Colon (tissue), 2 donors: ENCODE data around the gene PHGDH.
"Not testable (repeated sequence)": the region's sequence is repeated elsewhere in the genome, so short reads cannot be mapped to it uniquely, and the experiment has no call there.

Experiments
- FAIRE-seq: peaks from 2 replicates; lab custom pipeline; 2012; peaks lifted over from hg19 to GRCh38; lab: Jason Lieb, UNC
- donor health status: control.
- donor health status: control.

The PHGDH gene

GRCh38 chr1:119711804-119712341, at the start of gene PHGDH:
Gene PHGDH, plus strand, starts transcription at chr1:119711934. Its CDS starts 89 bp downstream, at chr1:119712023.
- no peak for FAIRE-seq

GRCh38 chr1:119662034-119662437, 49.7 kb upstream of the PHGDH start:
- no peak for FAIRE-seq

- no peak for FAIRE-seq
Observed at GRCh38 chr1:119664067-119664466, 47.7 kb upstream of the PHGDH start.

- no peak for FAIRE-seq
Observed at GRCh38 chr1:119667173-119667572, 44.6 kb upstream of the PHGDH start.

- no peak for FAIRE-seq
Observed at GRCh38 chr1:119670898-119671297, 40.8 kb upstream of the PHGDH start.

GRCh38 chr1:119673171-119673940, 38.4 kb upstream of the PHGDH start:
- FAIRE-seq: no peak

- FAIRE-seq: no peak
Observed at GRCh38 chr1:119674111-119674526, 37.6 kb upstream of the PHGDH start.

- no peak for FAIRE-seq
Observed at GRCh38 chr1:119674835-119675289, 36.9 kb upstream of the PHGDH start.

GRCh38 chr1:119675349-119676345, 36.1 kb upstream of the PHGDH start:
- FAIRE-seq: no peak

GRCh38 chr1:119676571-119677206, 35.0 kb upstream of the PHGDH start:
- FAIRE-seq: no peak

GRCh38 chr1:119679223-119679622, 32.5 kb upstream of the PHGDH start:
- FAIRE-seq: no peak

- no peak for FAIRE-seq
Observed at GRCh38 chr1:119680193-119680592, 31.5 kb upstream of the PHGDH start.

- FAIRE-seq: no peak
Observed at GRCh38 chr1:119680723-119681122, 31.0 kb upstream of the PHGDH start.

GRCh38 chr1:119681560-119681959, 30.2 kb upstream of the PHGDH start:
- FAIRE-seq: no peak

- FAIRE-seq: no peak
Observed at GRCh38 chr1:119682141-119682540, 29.6 kb upstream of the PHGDH start.

- no peak for FAIRE-seq
Observed at GRCh38 chr1:119683893-119684292, 27.8 kb upstream of the PHGDH start.

- FAIRE-seq: no peak
Observed at GRCh38 chr1:119686661-119687060, 25.1 kb upstream of the PHGDH start.

- no peak for FAIRE-seq
Observed at GRCh38 chr1:119687434-119688079, 24.2 kb upstream of the PHGDH start.

- FAIRE-seq: no peak
Observed at GRCh38 chr1:119688810-119689209, 22.9 kb upstream of the PHGDH start.

GRCh38 chr1:119689511-119689910, 22.2 kb upstream of the PHGDH start:
- FAIRE-seq: no peak

GRCh38 chr1:119696863-119697262, 14.9 kb upstream of the PHGDH start:
- not testable (repeated sequence) for FAIRE-seq

GRCh38 chr1:119697598-119697997, 14.1 kb upstream of the PHGDH start:
- no peak for FAIRE-seq
